HepG2 (cell line): ENCODE data around the gene ZNF175. TPM values are rescaled to one million over a fixed set of nuclear protein-coding genes. Genes with fewer than 3 reads are reported as not detected.

Experiments
- ADNP ChIP-seq: sonication (generic); formaldehyde crosslinking; IDR thresholded peaks from 2 replicates; pipeline ENCODE4 v1.4.0; 2020; ENCODE audit warnings: missing genetic modification reagents
- AHDC1 ChIP-seq: sonication (generic); formaldehyde crosslinking; IDR thresholded peaks from 2 replicates; pipeline ENCODE4 v1.5.1; 2020; ENCODE audit warnings: mild to moderate bottlenecking, missing genetic modification reagents, borderline replicate concordance
- DDIT3 ChIP-seq: sonication (generic); formaldehyde crosslinking; IDR thresholded peaks from 2 replicates; pipeline ENCODE4 v1.4.0; 2020; ENCODE audit warnings: mild to moderate bottlenecking, missing genetic modification reagents
- HMGXB3 ChIP-seq: sonication (generic); formaldehyde crosslinking; IDR thresholded peaks from 2 replicates; pipeline ENCODE4 v1.4.0; 2020; ENCODE audit warnings: missing genetic modification reagents, borderline replicate concordance
- IKZF5 ChIP-seq: IDR thresholded peaks from 2 replicates; pipeline ENCODE4 v1.6.1; 2018; ENCODE audit warnings: missing genetic modification reagents, mild to moderate bottlenecking, missing compliant biosample characterization
- ISX ChIP-seq: sonication (generic); formaldehyde crosslinking; conservative IDR thresholded peaks from 2 replicates; pipeline ENCODE4 v1.5.0; 2020; ENCODE audit warnings: missing genetic modification reagents
- TSC22D2 ChIP-seq: sonication (generic); formaldehyde crosslinking; IDR thresholded peaks from 2 replicates; pipeline ENCODE4 v1.5.1; 2020; ENCODE audit warnings: missing genetic modification reagents, mild to moderate bottlenecking, borderline replicate concordance
- ZHX2 ChIP-seq, 2 experiments: sonication (generic) in 1 of 2; formaldehyde crosslinking in 1 of 2; IDR thresholded peaks; 2 replicates each; pipeline versions ENCODE4 v1.6.1 to v1.9.0; 2014 to 2022; ENCODE audit warnings: antibody characterized with exemption in 1 of 2, borderline replicate concordance in 1 of 2, inconsistent platforms in 1 of 2, low read depth in 1 of 2, missing genetic modification reagents in 1 of 2
- ZSCAN20 ChIP-seq: sonication (generic); formaldehyde crosslinking; IDR thresholded peaks from 2 replicates; pipeline ENCODE4 v1.4.0; 2020; ENCODE audit warnings: missing genetic modification reagents, mild to moderate bottlenecking, borderline replicate concordance
- polyA plus RNA-seq, 8 experiments: library from polyadenylated mRNA; depleted of rRNA in 3 of 8; stranded (reverse) in 7 of 8; unstranded in 1 of 8; fragments of >200 nt; fragmentation: Illumina TruSeq in 4 of 8; extraction: Trizol in 4 of 8; gene quantifications; 2 replicates each; pipeline versions ENCODE4 v1.2.1 to v1.2.3, GENCODE V29; 2011 to 2016; ENCODE audit warnings: low read depth in 4 of 8, missing spikeins in 1 of 8, mixed read lengths in 1 of 8; ENCODE audit not compliant: insufficient read depth in 1 of 8
- total RNA-seq, 5 experiments: library from RNA; depleted of rRNA; stranded (reverse); fragments of >200 nt; fragmentation: Illumina TruSeq; extraction: Trizol; gene quantifications; 2 replicates each; pipeline ENCODE4 v1.2.3, GENCODE V29; 2016; ENCODE audit warnings: low read depth in 1 of 5

Gene ZNF175
- total and polyA plus RNA-seq, 2 of the 13 experiments (the other 11 are each of a cell fraction or from before 2014, with no cell fraction given) = 1.2 to 1.5 TPM

GRCh38 chr19:51607920-51608562 lies 37.0 kb downstream of the ZNF175 start (continued):
- TF ChIP-seq ZHX2 (IDR thresholded peaks at IDR 0.05; ENCODE audit: low read depth) = no peak
- TF ChIP-seq ZHX2 (CRISPR knock-in tag; IDR thresholded peaks at IDR 0.05; ENCODE audit: borderline replicate concordance) = peak; percentile 79; the same call in 1 of the 2 replicates
- TF ChIP-seq ADNP = no peak
- peak; percentile 90; the same call in 1 of the 2 replicates for TF ChIP-seq IKZF5 (CRISPR knock-in tag)
- TF ChIP-seq ISX (CRISPR knock-in tag) = peak; percentile 86; the same call in 1 of the 2 replicates
- TF ChIP-seq HMGXB3 = peak; percentile 90
- no peak for TF ChIP-seq AHDC1 (CRISPR knock-in tag)
- TF ChIP-seq TSC22D2 (CRISPR knock-in tag) = peak; percentile 99
- 0 out of 2 replicates have a peak, but pooled peaks have one; percentile 65 for TF ChIP-seq DDIT3 (CRISPR knock-in tag)
- 0 out of 2 replicates have a peak, but pooled peaks have one; percentile 67 for TF ChIP-seq ZSCAN20
